ENCODE measurements around the gene ZNF516. TPM values are rescaled to one million over a fixed set of nuclear protein-coding genes. Genes with fewer than 3 reads are reported as not detected.
A peak's percentile ranks its signal among the peaks of the same experiment; 100 is the strongest.

ZNF516 gene
- total and polyA plus RNA-seq, 2 of the 13 experiments (the other 11 are each of a cell fraction or from before 2014, with no cell fraction given) = 16.6 to 18.7 TPM

DNA sequence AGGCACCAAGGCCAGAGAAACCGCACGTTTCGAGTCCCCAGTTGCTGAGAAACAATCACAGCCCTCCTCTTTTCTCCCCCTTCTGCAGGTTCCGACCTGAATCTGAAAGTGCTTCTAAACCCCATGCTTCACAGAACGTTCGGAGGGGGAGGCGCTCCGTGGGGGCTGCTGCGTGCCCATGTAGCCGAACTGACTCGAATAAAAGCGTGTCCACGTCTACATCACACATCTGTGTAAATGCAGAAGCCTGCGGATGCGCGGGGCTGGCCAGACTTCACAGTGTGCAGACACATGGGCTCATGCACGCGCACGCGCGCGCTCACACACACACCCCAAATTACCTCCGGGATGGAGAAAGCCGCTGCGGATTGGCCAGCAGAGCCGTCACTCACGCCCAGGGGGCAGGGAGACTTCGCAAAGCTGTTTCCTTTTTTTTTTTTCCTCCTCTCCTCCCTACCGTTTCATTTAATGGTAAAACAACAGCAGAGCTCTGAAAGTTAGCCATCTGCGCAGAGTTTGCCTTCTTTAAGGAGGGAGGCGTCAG lies 2.3 kb downstream of the ZNF516 start (continued):
- 0 out of 2 replicates have a peak, but pooled peaks have one; percentile 14 for TF ChIP-seq HNF4G (IDR thresholded peaks at IDR 0.05; ENCODE audit: borderline replicate concordance, low read depth, low read length)
- no peak for TF ChIP-seq HNF4G (CRISPR knock-in tag; IDR thresholded peaks at IDR 0.05; ENCODE audit: borderline replicate concordance, low read depth)
- TF ChIP-seq, protein P1, sequence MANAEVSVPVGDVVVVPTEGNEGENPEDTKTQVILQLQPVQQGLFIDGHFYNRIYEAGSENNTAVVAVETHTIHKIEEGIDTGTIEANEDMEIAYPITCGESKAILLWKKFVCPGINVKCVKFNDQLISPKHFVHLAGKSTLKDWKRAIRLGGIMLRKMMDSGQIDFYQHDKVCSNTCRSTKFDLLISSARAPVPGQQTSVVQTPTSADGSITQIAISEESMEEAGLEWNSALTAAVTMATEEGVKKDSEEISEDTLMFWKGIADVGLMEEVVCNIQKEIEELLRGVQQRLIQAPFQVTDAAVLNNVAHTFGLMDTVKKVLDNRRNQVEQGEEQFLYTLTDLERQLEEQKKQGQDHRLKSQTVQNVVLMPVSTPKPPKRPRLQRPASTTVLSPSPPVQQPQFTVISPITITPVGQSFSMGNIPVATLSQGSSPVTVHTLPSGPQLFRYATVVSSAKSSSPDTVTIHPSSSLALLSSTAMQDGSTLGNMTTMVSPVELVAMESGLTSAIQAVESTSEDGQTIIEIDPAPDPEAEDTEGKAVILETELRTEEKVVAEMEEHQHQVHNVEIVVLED (CRISPR knock-in tag; IDR thresholded peaks at IDR 0.05; ENCODE audit: borderline replicate concordance) = peak; percentile 60; the same call in 1 of the 2 replicates
- no peak; the same call in 1 of the 2 replicates for TF ChIP-seq MXD4 (CRISPR knock-in tag; IDR thresholded peaks at IDR 0.05)
- TF ChIP-seq KMT2B (CRISPR knock-in tag; IDR thresholded peaks at IDR 0.05) = peak; percentile 49; the same call in 1 of the 2 replicates
- peak; percentile 39; the same call in 1 of the 2 replicates for TF ChIP-seq NCOR1 (IDR thresholded peaks at IDR 0.05; ENCODE audit: borderline replicate concordance, low read length)
- TF ChIP-seq, protein P2, sequence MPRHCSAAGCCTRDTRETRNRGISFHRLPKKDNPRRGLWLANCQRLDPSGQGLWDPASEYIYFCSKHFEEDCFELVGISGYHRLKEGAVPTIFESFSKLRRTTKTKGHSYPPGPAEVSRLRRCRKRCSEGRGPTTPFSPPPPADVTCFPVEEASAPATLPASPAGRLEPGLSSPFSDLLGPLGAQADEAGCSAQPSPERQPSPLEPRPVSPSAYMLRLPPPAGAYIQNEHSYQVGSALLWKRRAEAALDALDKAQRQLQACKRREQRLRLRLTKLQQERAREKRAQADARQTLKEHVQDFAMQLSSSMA (CRISPR knock-in tag; IDR thresholded peaks at IDR 0.05) = no peak
- no peak for TF ChIP-seq TBX2 (CRISPR knock-in tag; IDR thresholded peaks at IDR 0.05; ENCODE audit: borderline replicate concordance)
- TF ChIP-seq, protein P3, sequence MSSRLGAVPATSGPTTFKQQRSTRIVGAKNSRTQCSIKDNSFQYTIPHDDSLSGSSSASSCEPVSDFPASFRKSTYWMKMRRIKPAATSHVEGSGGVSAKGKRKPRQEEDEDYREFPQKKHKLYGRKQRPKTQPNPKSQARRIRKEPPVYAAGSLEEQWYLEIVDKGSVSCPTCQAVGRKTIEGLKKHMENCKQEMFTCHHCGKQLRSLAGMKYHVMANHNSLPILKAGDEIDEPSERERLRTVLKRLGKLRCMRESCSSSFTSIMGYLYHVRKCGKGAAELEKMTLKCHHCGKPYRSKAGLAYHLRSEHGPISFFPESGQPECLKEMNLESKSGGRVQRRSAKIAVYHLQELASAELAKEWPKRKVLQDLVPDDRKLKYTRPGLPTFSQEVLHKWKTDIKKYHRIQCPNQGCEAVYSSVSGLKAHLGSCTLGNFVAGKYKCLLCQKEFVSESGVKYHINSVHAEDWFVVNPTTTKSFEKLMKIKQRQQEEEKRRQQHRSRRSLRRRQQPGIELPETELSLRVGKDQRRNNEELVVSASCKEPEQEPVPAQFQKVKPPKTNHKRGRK (CRISPR knock-in tag; IDR thresholded peaks at IDR 0.05) = no peak
- TF ChIP-seq, protein P4, sequence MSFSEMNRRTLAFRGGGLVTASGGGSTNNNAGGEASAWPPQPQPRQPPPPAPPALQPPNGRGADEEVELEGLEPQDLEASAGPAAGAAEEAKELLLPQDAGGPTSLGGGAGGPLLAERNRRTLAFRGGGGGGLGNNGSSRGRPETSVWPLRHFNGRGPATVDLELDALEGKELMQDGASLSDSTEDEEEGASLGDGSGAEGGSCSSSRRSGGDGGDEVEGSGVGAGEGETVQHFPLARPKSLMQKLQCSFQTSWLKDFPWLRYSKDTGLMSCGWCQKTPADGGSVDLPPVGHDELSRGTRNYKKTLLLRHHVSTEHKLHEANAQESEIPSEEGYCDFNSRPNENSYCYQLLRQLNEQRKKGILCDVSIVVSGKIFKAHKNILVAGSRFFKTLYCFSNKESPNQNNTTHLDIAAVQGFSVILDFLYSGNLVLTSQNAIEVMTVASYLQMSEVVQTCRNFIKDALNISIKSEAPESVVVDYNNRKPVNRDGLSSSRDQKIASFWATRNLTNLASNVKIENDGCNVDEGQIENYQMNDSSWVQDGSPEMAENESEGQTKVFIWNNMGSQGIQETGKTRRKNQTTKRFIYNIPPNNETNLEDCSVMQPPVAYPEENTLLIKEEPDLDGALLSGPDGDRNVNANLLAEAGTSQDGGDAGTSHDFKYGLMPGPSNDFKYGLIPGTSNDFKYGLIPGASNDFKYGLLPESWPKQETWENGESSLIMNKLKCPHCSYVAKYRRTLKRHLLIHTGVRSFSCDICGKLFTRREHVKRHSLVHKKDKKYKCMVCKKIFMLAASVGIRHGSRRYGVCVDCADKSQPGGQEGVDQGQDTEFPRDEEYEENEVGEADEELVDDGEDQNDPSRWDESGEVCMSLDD (CRISPR knock-in tag; IDR thresholded peaks at IDR 0.05; ENCODE audit: borderline replicate concordance) = no peak
- TF ChIP-seq, protein P5, sequence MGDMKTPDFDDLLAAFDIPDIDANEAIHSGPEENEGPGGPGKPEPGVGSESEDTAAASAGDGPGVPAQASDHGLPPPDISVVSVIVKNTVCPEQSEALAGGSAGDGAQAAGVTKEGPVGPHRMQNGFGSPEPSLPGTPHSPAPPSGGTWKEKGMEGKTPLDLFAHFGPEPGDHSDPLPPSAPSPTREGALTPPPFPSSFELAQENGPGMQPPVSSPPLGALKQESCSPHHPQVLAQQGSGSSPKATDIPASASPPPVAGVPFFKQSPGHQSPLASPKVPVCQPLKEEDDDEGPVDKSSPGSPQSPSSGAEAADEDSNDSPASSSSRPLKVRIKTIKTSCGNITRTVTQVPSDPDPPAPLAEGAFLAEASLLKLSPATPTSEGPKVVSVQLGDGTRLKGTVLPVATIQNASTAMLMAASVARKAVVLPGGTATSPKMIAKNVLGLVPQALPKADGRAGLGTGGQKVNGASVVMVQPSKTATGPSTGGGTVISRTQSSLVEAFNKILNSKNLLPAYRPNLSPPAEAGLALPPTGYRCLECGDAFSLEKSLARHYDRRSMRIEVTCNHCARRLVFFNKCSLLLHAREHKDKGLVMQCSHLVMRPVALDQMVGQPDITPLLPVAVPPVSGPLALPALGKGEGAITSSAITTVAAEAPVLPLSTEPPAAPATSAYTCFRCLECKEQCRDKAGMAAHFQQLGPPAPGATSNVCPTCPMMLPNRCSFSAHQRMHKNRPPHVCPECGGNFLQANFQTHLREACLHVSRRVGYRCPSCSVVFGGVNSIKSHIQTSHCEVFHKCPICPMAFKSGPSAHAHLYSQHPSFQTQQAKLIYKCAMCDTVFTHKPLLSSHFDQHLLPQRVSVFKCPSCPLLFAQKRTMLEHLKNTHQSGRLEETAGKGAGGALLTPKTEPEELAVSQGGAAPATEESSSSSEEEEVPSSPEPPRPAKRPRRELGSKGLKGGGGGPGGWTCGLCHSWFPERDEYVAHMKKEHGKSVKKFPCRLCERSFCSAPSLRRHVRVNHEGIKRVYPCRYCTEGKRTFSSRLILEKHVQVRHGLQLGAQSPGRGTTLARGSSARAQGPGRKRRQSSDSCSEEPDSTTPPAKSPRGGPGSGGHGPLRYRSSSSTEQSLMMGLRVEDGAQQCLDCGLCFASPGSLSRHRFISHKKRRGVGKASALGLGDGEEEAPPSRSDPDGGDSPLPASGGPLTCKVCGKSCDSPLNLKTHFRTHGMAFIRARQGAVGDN (CRISPR knock-in tag; IDR thresholded peaks at IDR 0.05) = peak; percentile 63; the same call in 1 of the 2 replicates
- TF ChIP-seq STAT5B (CRISPR knock-in tag; IDR thresholded peaks at IDR 0.05) = no peak
- TF ChIP-seq, protein P6, sequence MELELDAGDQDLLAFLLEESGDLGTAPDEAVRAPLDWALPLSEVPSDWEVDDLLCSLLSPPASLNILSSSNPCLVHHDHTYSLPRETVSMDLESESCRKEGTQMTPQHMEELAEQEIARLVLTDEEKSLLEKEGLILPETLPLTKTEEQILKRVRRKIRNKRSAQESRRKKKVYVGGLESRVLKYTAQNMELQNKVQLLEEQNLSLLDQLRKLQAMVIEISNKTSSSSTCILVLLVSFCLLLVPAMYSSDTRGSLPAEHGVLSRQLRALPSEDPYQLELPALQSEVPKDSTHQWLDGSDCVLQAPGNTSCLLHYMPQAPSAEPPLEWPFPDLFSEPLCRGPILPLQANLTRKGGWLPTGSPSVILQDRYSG (CRISPR knock-in tag; IDR thresholded peaks at IDR 0.05) = no peak
- TF ChIP-seq RFX5 (IDR thresholded peaks at IDR 0.05; ENCODE audit: low read depth, low read length) = no peak
